Measurements from ENCODE around the gene NUMBL. TPM values are rescaled to one million over a fixed set of nuclear protein-coding genes. Genes with fewer than 3 reads are reported as not detected.

Gene NUMBL
- total and polyA plus RNA-seq, 2 of the 4 experiments (the other 2 are of a cell fraction), result 6.3 to 29.0 TPM

DNA sequence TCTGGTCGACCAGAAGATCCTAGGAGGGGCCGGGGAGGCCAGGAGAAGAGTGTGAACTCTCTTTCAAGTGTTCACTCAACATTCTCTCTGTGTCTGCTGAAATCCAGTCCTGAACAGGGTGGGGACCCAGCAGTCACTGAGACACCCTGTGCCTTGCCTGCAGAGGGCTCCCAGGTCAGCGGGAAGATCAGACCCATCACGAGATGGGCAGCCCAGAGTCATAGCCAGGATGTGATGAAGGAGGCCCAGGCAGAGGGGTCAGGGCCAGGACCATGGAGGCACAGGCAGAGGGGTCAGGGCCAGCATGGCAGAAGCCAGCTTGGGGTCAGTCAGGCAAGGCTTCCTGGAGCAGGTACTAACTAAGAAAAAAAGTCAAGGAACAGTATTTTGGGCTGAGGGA lies 9.4 kb downstream of the NUMBL start:
- H4K8ac ChIP-seq (ENCODE audit: low read depth in 2 of 2, low read length in 2 of 2), result no peak overlapping the region
- H3K23ac ChIP-seq (ENCODE audit: low read depth, low read length), result no peak overlapping the region
- H3K9ac ChIP-seq (ENCODE audit: low read depth, low read length), result no peak overlapping the region
- no peak overlapping the region for H3K18ac ChIP-seq (ENCODE audit: low read depth, low read length)
- no peak overlapping the region for H2BK120ac ChIP-seq (ENCODE audit: low read depth, low read length)
- H4K91ac ChIP-seq (ENCODE audit: insufficient read depth, low read depth, low read length), result no peak overlapping the region
- intact Hi-C loops (cut with micrococcal nuclease), result no loop called here
- peaks cover 5% of the 10 kb centered on the region for H3K9me1 ChIP-seq (ENCODE audit: insufficient read depth, low read length)
- no peak overlapping the region for H3K14ac ChIP-seq (replicated peaks; ENCODE audit: low read depth, low read length)
- H3K4ac ChIP-seq (ENCODE audit: low read depth, low read length), result no peak overlapping the region
- H2BK5ac ChIP-seq (ENCODE audit: low read depth, low read length, poor library complexity, severe bottlenecking), result no peak overlapping the region
- no peak overlapping the region for H2BK15ac ChIP-seq (ENCODE audit: low read depth, low read length)
- in situ Hi-C loops (cut with MboI; ENCODE audit: low sequenced_read_pairs), result no loop called here
- no peak overlapping the region for H3K4me2 ChIP-seq (ENCODE audit: low read depth, low read length)
- no peak overlapping the region for H2BK20ac ChIP-seq (ENCODE audit: low read depth, low read length)
- TF ChIP-seq NFE2L2 (IDR thresholded peaks at IDR 0.05; ENCODE audit: low read depth, low read length) (no peak), MAZ (IDR thresholded peaks at IDR 0.05; ENCODE audit: borderline replicate concordance, low read depth, low read length) (no peak), MXI1 (IDR thresholded peaks at IDR 0.05; ENCODE audit: borderline replicate concordance, low read depth, low read length) (no peak), FOS (IDR thresholded peaks at IDR 0.05; ENCODE audit: low read depth, low read length) (no peak), RFX5 (IDR thresholded peaks at IDR 0.05; ENCODE audit: low read depth, low read length) (no peak), CEBPB (IDR thresholded peaks at IDR 0.05; ENCODE audit: low read depth, low read length) (no peak)
- TF ChIP-seq, protein P1, sequence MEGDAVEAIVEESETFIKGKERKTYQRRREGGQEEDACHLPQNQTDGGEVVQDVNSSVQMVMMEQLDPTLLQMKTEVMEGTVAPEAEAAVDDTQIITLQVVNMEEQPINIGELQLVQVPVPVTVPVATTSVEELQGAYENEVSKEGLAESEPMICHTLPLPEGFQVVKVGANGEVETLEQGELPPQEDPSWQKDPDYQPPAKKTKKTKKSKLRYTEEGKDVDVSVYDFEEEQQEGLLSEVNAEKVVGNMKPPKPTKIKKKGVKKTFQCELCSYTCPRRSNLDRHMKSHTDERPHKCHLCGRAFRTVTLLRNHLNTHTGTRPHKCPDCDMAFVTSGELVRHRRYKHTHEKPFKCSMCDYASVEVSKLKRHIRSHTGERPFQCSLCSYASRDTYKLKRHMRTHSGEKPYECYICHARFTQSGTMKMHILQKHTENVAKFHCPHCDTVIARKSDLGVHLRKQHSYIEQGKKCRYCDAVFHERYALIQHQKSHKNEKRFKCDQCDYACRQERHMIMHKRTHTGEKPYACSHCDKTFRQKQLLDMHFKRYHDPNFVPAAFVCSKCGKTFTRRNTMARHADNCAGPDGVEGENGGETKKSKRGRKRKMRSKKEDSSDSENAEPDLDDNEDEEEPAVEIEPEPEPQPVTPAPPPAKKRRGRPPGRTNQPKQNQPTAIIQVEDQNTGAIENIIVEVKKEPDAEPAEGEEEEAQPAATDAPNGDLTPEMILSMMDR (conservative IDR thresholded peaks at IDR 0.05; ENCODE audit: low read depth, low read length), result no peak
- H2AK9ac ChIP-seq (replicated peaks; ENCODE audit: low read depth, low read length, poor library complexity), result peak overlapping the region; percentile 82
- no peak for ATAC-seq (ENCODE audit: low read depth)
- peaks cover 80% of the 10 kb centered on the region for H3K36me3 ChIP-seq (ENCODE audit: control insufficient read depth, insufficient read depth, low read length)
- no peak overlapping the region for H3K27ac ChIP-seq (ENCODE audit: insufficient read depth, low read length)
- no peak overlapping the region for H4K5ac ChIP-seq (ENCODE audit: low read depth, low read length)
- CTCF ChIA-PET, result no interaction called here
- 80% methylated on average over 1 of the region's 4 CpGs; no CpG with 5 or more reads in 1 of the 2 experiments for WGBS, 2 experiments (ENCODE audit: extremely low coverage in 2 of 2, insufficient read length in 1 of 2)
- no peak overlapping the region for H3K56ac ChIP-seq (ENCODE audit: extremely low read depth, insufficient read depth, low read length)
- peaks cover 15% of the 10 kb centered on the region; the same call in 1 of the 2 replicates for H4K20me1 ChIP-seq (ENCODE audit: insufficient read depth, low read length)
- no peaks in the 10 kb centered on the region for H3K27me3 ChIP-seq (ENCODE audit: control insufficient read depth, insufficient read depth, low read length)
- H3K4me3 ChIP-seq (ENCODE audit: insufficient read depth, low read depth, low read length), result no peak overlapping the region
- POLR2A ChIA-PET (ENCODE audit: unreplicated experiment), result no interaction called here
- no peak for DNase-seq
- no peaks in the 10 kb centered on the region for H3K9me3 ChIP-seq (ENCODE audit: control insufficient read depth, insufficient read depth, low read length)
- H2AK5ac ChIP-seq (ENCODE audit: low read depth, low read length), result no peak overlapping the region
- BruUV-seq (replicated peaks), result no TSS peak
- dilution Hi-C loops (cut with HindIII; ENCODE audit: low sequenced_read_pairs, unreplicated experiment), result no loop called here
- H2AFZ ChIP-seq (replicated peaks; ENCODE audit: low read length, poor library complexity), result peak overlapping the region; percentile 43
- no peaks in the 10 kb centered on the region for H3K4me1 ChIP-seq (ENCODE audit: control insufficient read depth, insufficient read depth, low read length)
- H3K79me1 ChIP-seq (ENCODE audit: low read depth in 1 of 2, low read length in 2 of 2), result peaks cover 18 to 42% of the 10 kb centered on the region in 2 experiments
